Stimulated activated CD8-positive, alpha-beta memory T cell treated with anti-CD3 and anti-CD28 coated beads, Interleukin-15, amount 100 ng/mL, for 24 hours (primary cell): ENCODE measurements around the gene TM4SF1.
"Not testable (repeated sequence)": the region's sequence is repeated elsewhere in the genome, so short reads cannot be mapped to it uniquely, and the experiment has no call there.

ENCODE experiments used
- DNase-seq: peaks from one replicate; pipeline ENCODE4 v3.0.0-alpha.2; 2020; ENCODE audit warnings: low read depth

The TM4SF1 gene

GRCh38 chr3:149343951-149344350 is 33.5 kb downstream of the TM4SF1 start:
- no peak for DNase-seq

GRCh38 chr3:149342413-149343380 is 34.8 kb downstream of the TM4SF1 start:
- DNase-seq = no peak

GRCh38 chr3:149340310-149340933 is 37.0 kb downstream of the TM4SF1 start:
- DNase-seq = no peak

GRCh38 chr3:149339931-149340309 is 37.5 kb downstream of the TM4SF1 start:
- DNase-seq = no peak

- not testable (repeated sequence) for DNase-seq
Observed at GRCh38 chr3:149337486-149337885, 40.0 kb downstream of the TM4SF1 start.

GRCh38 chr3:149336925-149337324 is 40.5 kb downstream of the TM4SF1 start:
- DNase-seq = no peak

GRCh38 chr3:149333176-149333859 is 44.1 kb downstream of the TM4SF1 start, which contains the start of gene TM4SF18:
Gene TM4SF18 (minus strand): TSS chr3:149333636. CDS start chr3:149333382, 254 bp downstream.
- DNase-seq = no peak

GRCh38 chr3:149332771-149333170 is 44.7 kb downstream of the TM4SF1 start:
- no peak for DNase-seq

- no peak for DNase-seq
Observed at GRCh38 chr3:149332227-149332765, 45.2 kb downstream of the TM4SF1 start.

- DNase-seq = no peak
Observed at GRCh38 chr3:149331396-149331795, 46.1 kb downstream of the TM4SF1 start.

- no peak for DNase-seq
Observed at GRCh38 chr3:149330609-149331331, 46.7 kb downstream of the TM4SF1 start.

GRCh38 chr3:149327156-149327555 is 50.3 kb downstream of the TM4SF1 start:
- no peak for DNase-seq

GRCh38 chr3:149325581-149325980 is 51.9 kb downstream of the TM4SF1 start:
- DNase-seq = no peak

- no peak for DNase-seq
Observed at GRCh38 chr3:149324332-149324731, 53.1 kb downstream of the TM4SF1 start.

- DNase-seq = no peak
Observed at GRCh38 chr3:149321640-149322039, 55.8 kb downstream of the TM4SF1 start.

- DNase-seq = no peak
Observed at GRCh38 chr3:149321136-149321535, 56.3 kb downstream of the TM4SF1 start.

GRCh38 chr3:149319750-149320149 is 57.7 kb downstream of the TM4SF1 start:
- DNase-seq = no peak
